K562 (cell line): ENCODE data around the gene JAKMIP1.

Experiments used
- BHLHE40 ChIP-seq: IDR thresholded peaks from 2 replicates; pipeline ENCODE4 v1.6.1; 2011; ENCODE audit warnings: low read length, improper control_type of control experiment
- CTCF ChIP-seq, 3 experiments: IDR thresholded peaks in 2 of 3; conservative IDR thresholded peaks in 1 of 3; 2 replicates each; pipeline ENCODE4 v1.5.1; 2011 to 2012; ENCODE audit warnings: low read length in 3 of 3, mild to moderate bottlenecking in 3 of 3, control low read depth in 2 of 3, improper control_type of control experiment in 1 of 3, inconsistent platforms in 1 of 3, low read depth in 1 of 3, mixed read lengths in 1 of 3, moderate library complexity in 1 of 3; ENCODE audit not compliant: insufficient read depth in 2 of 3
- EP300 ChIP-seq: IDR thresholded peaks from 2 replicates; pipeline ENCODE4 v1.6.1; 2012; ENCODE audit warnings: low read length, improper control_type of control experiment
- EZH2 ChIP-seq: IDR thresholded peaks from 2 replicates; pipeline ENCODE4 v1.6.1; 2012; ENCODE audit warnings: low read depth, mild to moderate bottlenecking, inconsistent platforms, low read length, borderline replicate concordance
- JUNB ChIP-seq: fragments of 450-650 bp; formaldehyde crosslinking; conservative IDR thresholded peaks from 2 replicates; pipeline ENCODE4 v1.4.0; 2020; ENCODE audit warnings: mild to moderate bottlenecking
- MLX ChIP-seq, 2 experiments: fragments of 450-650 bp in 1 of 2; sonication (generic) in 1 of 2; formaldehyde crosslinking; conservative IDR thresholded peaks; 2 replicates each; pipeline versions ENCODE4 v1.4.0 to v1.8.1; 2020 to 2022; ENCODE audit warnings: mild to moderate bottlenecking in 1 of 2, missing genetic modification reagents in 1 of 2
- POLR2A ChIP-seq: fragments of 450-650 bp; conservative IDR thresholded peaks from 2 replicates; pipeline ENCODE4 v1.6.1; 2016
- PTRF ChIP-seq: fragments of 450-650 bp; IDR thresholded peaks from 2 replicates; pipeline ENCODE4 v1.6.1; 2016; ENCODE audit warnings: mild to moderate bottlenecking, missing genetic modification characterization, missing compliant biosample characterization
- PURB ChIP-seq: sonication (generic); formaldehyde crosslinking; IDR thresholded peaks from 2 replicates; pipeline ENCODE4 v1.9.0; 2021; ENCODE audit warnings: low read depth, mild to moderate bottlenecking, missing genetic modification reagents
- RCOR1 ChIP-seq, 2 experiments: IDR thresholded peaks; 2 replicates each; pipeline ENCODE4 v1.6.1; 2012; ENCODE audit warnings: low read depth in 2 of 2, low read length in 2 of 2, borderline replicate concordance in 1 of 2, improper control_type of control experiment in 1 of 2
- TCF7L2 ChIP-seq: fragments of 150-350 bp; IDR thresholded peaks from 2 replicates; pipeline ENCODE4 v1.6.1; 2016; ENCODE audit warnings: low read depth, mild to moderate bottlenecking, low read length, moderate library complexity
- YBX1 ChIP-seq: fragments of 450-650 bp; IDR thresholded peaks from 2 replicates; pipeline ENCODE4 v1.7.1; 2016; ENCODE audit warnings: mild to moderate bottlenecking
- ZNF584 ChIP-seq: fragments of 200-800 bp; sonication (Bioruptor generic); IDR thresholded peaks from 2 replicates; pipeline ENCODE4 v1.6.1; 2016; ENCODE audit warnings: low read depth, mild to moderate bottlenecking, missing genetic modification characterization, missing compliant biosample characterization

- TF ChIP-seq EZH2 (no peak), BHLHE40 (no peak), JUNB (CRISPR knock-in tag) (no peak), PURB (CRISPR knock-in tag) (no peak), RCOR1 (IDR thresholded peaks at IDR 0.05; ENCODE audit: borderline replicate concordance in 1 of 2, low read depth in 2 of 2, low read length in 2 of 2) (no peak), EP300 (no peak), MLX (CRISPR knock-in tag; conservative IDR thresholded peaks at IDR 0.05) (no peak), CTCF (IDR thresholded peaks at IDR 0.05 in 2 of 3, conservative IDR thresholded peaks at IDR 0.05 in 1 of 3; ENCODE audit: insufficient read depth in 2 of 3, low read depth in 1 of 3, low read length in 3 of 3) (no peak), ZNF584 (CRISPR knock-in tag) (no peak), POLR2A (no peak), YBX1 (no peak), TCF7L2 (no peak), PTRF (no peak)
Observed at GRCh38 chr4:6224735-6225134, 24.4 kb upstream of the JAKMIP1 start.
